Measurements from ENCODE around the gene SMO. TPM values are rescaled to one million over a fixed set of nuclear protein-coding genes. Genes with fewer than 3 reads are reported as not detected.

Gene SMO
- total RNA-seq, 1 donor from 2014 or later: 4.6 TPM

DNA sequence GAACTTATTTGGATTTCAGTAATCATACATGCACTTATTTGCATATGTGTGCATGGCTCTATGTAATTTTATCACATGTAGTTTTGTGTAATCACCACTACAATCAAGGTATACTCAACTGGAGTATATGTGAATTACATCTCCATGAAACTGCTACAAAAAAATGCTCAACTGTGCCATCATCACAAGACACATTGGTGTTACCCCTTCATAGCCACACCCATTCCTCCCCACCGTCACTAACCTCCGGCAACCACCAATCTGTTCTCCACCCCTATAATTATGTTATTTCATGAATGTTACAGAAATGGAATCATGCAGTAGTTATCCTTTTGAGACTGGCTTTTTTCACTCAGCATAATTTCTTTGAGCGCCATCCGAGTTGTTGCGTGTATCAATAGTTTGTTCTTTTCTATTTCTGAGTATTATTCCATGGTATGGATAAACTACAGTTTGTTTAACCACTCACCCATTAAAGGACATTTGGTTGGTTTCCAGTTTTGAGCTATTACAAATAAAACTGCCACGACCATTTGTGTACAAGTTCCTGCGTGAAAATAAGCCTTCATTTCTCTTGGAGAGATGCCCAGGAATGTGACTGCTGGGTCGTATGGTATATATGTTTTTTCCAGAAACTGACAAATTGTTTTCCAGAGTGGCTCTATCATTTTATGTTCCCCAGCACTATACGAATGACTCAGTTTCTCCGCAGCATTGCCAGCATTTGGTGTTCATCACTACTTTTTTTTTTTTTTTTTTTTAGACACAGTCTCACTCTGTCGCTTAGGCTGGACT, 11.3 kb upstream of the SMO start:
- H3K4me1 ChIP-seq: no peaks in the 10 kb centered on the region
- H3K27ac ChIP-seq (replicated peaks): no peak overlapping the region
- TF ChIP-seq, protein P1, sequence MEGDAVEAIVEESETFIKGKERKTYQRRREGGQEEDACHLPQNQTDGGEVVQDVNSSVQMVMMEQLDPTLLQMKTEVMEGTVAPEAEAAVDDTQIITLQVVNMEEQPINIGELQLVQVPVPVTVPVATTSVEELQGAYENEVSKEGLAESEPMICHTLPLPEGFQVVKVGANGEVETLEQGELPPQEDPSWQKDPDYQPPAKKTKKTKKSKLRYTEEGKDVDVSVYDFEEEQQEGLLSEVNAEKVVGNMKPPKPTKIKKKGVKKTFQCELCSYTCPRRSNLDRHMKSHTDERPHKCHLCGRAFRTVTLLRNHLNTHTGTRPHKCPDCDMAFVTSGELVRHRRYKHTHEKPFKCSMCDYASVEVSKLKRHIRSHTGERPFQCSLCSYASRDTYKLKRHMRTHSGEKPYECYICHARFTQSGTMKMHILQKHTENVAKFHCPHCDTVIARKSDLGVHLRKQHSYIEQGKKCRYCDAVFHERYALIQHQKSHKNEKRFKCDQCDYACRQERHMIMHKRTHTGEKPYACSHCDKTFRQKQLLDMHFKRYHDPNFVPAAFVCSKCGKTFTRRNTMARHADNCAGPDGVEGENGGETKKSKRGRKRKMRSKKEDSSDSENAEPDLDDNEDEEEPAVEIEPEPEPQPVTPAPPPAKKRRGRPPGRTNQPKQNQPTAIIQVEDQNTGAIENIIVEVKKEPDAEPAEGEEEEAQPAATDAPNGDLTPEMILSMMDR (IDR thresholded peaks at IDR 0.05; ENCODE audit: borderline replicate concordance): no peak
- no peak for DNase-seq
- H3K4me3 ChIP-seq: no peak overlapping the region
- peaks cover 33% of the 10 kb centered on the region for H3K27me3 ChIP-seq (ENCODE audit: low read depth)
- intact Hi-C loops (cut with micrococcal nuclease): no loop called here
- H3K9me3 ChIP-seq (replicated peaks): no peaks in the 10 kb centered on the region
- H3K36me3 ChIP-seq: no peaks in the 10 kb centered on the region

DNA sequence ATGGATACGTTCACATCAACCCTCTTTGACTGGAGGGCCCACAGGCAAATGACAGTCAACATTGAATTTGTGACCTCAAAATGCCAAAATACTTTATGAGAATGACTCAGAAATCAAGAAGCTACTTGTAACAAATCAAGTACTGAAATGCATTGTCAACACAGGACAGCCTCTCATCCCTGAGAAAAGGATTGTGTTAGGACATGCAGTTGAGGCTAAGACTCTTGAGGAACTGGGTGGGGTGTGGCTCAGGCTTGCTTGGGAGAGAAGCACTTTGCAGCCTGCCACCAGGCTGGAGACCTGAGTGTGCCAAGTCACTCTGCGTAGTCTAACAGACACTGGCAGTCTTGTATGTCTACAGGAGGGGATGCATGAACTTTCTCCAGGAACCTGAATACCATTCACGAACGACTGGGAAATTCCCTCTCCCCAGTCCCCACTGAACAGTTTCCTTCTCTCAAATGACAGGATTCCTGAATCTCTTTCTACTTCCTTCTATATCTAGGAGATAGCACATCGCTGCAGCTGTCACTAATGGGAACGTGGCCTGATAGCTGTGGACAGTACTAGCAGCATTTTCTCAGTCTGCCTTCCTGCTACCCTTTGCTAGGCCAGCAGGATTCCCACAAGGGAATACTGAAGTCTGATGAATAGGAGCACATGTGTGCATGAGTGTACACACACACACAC, 3.3 kb upstream of the SMO start:
- intact Hi-C loops (cut with micrococcal nuclease): no loop called here
- Histone ChIP-seq H3K9me3 (replicated peaks) (no peaks in the 10 kb centered on the region), H3K27ac (replicated peaks) (no peak overlapping the region), H3K4me1 (peaks cover 23% of the 10 kb centered on the region), H3K36me3 (no peaks in the 10 kb centered on the region), H3K4me3 (no peak overlapping the region), H3K27me3 (ENCODE audit: low read depth) (peaks cover 21% of the 10 kb centered on the region)
- TF ChIP-seq, protein P1 (IDR thresholded peaks at IDR 0.05; ENCODE audit: borderline replicate concordance): no peak
- no peak for DNase-seq

DNA sequence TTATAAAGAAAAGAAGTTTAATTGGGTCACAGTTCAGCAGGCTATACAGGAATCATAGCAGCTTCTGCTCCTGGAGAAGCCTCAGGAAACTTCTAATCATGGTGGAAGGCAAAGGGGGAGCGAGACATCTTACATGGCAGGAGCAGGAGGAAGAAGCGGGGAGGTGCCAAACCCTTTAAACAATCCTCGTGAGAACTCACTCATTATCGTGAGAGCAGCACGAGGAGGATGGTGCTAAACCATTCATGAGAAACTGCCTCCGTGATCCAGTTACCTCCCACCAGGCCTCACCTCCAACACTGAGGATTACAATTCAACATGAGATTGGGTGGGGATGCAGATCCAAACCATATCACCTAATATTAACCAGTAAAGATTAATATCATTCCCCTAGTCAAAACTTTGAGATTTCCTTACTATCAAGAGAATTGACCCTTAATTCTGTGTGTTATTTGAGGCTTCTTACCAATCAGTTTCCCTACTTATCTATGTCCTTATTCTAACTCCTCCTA, 1.6 kb upstream of the SMO start:
- Histone ChIP-seq H3K27ac (replicated peaks) (no peak overlapping the region), H3K4me3 (no peak overlapping the region), H3K36me3 (no peaks in the 10 kb centered on the region), H3K9me3 (replicated peaks) (no peaks in the 10 kb centered on the region), H3K27me3 (ENCODE audit: low read depth) (peaks cover 21% of the 10 kb centered on the region), H3K4me1 (peaks cover 28% of the 10 kb centered on the region)
- TF ChIP-seq, protein P1 (IDR thresholded peaks at IDR 0.05; ENCODE audit: borderline replicate concordance): no peak
- no peak for DNase-seq
- intact Hi-C loops (cut with micrococcal nuclease): no loop called here

DNA sequence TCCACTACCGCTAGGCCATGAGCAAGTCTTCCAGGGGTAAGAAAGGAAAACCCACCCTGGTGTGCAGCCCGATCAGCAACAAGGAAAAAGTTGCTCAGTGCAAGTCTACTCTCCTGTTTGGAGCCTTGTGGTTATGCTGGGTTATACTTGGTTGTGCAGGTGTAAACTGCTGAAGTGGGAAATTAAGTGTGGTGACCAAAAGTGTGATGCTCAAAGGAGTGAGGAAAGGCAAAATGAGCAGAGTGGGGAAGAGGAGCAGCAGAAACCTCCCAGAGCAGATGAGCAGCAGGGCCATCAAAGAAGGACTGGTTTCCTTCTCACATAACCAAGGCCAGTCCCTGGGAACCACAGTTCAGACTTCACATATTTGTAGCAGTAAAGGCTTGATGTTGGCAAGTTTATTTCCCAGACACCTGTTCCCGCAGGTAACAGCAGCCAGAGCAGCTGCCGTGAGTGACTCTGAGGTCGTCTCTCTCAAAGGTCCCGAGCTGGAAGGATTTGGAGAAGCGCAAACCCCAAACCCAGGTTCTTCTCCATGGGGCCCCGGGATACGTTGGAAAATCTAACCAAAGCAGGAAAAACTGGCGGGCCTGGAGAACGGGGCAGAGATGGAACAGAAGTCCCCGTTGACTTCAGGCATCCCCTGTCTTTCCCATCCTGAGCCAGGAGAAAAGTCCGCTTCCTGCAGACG, 607 bp upstream of the SMO start:
- Histone ChIP-seq H3K4me3 (peak overlapping the region; percentile 86), H3K36me3 (no peaks in the 10 kb centered on the region), H3K9me3 (replicated peaks) (no peaks in the 10 kb centered on the region), H3K4me1 (peaks cover 28% of the 10 kb centered on the region), H3K27ac (replicated peaks) (no peak overlapping the region), H3K27me3 (ENCODE audit: low read depth) (peaks cover 21% of the 10 kb centered on the region)
- no peak for DNase-seq
- TF ChIP-seq, protein P1 (IDR thresholded peaks at IDR 0.05; ENCODE audit: borderline replicate concordance): no peak
- intact Hi-C loops (cut with micrococcal nuclease): no loop called here

DNA sequence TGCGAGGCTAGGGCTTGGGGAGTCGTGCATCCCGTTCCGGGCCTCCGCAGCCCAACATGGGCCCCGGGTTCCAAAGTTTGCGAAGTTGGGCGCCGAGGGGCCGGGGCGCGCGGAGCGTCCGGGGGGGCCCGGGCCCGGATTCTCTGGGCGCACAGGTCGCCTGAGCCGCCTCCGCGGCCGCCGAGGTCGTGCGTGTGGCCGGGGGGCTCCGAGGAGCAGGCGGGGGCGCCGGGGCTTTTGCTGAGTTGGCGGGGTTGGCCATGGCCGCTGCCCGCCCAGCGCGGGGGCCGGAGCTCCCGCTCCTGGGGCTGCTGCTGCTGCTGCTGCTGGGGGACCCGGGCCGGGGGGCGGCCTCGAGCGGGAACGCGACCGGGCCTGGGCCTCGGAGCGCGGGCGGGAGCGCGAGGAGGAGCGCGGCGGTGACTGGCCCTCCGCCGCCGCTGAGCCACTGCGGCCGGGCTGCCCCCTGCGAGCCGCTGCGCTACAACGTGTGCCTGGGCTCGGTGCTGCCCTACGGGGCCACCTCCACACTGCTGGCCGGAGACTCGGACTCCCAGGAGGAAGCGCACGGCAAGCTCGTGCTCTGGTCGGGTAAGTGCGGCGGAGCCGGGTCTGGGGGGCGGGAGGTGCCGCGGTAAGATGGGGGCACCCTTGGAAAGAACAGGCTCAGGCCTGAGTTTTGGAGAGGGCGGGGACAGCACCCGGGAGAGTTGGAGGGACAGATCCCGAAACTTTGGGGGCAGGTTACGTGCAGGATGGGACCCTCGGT, 643 bp downstream of the SMO start:
- peaks cover 21% of the 10 kb centered on the region for H3K27me3 ChIP-seq (ENCODE audit: low read depth)
- no peak for DNase-seq
- peaks cover 28% of the 10 kb centered on the region for H3K4me1 ChIP-seq
- H3K9me3 ChIP-seq (replicated peaks): no peaks in the 10 kb centered on the region
- H3K36me3 ChIP-seq: no peaks in the 10 kb centered on the region
- peak overlapping the region; percentile 86 for H3K4me3 ChIP-seq
- TF ChIP-seq, protein P1 (IDR thresholded peaks at IDR 0.05; ENCODE audit: borderline replicate concordance): no peak
- intact Hi-C loops (cut with micrococcal nuclease): no loop called here
- no peak overlapping the region for H3K27ac ChIP-seq (replicated peaks)

All from left ventricle myocardium inferior (tissue), 1 donor.